CD4-positive, alpha-beta T cell (primary cell): ENCODE measurements around the gene IL4R. TPM values are rescaled to one million over a fixed set of nuclear protein-coding genes. Genes with fewer than 3 reads are reported as not detected.

ENCODE experiments used
- ATAC-seq: fragments of 200-7000 bp; cut with Tn5 transposase; one replicate; pipeline ENCODE4 v1.10.0; 2022; ENCODE audit warnings: mild to moderate bottlenecking; ENCODE audit not compliant: poor library complexity
- CTCF ChIA-PET: fragments of 350-600 bp; sonication (Branson Sonifier 250); formaldehyde crosslinking; loops from one replicate; lab custom pipeline; 2021; ENCODE audit warnings: antibody characterized with exemption, inconsistent platforms; lab: Charles Lee
- POLR2A ChIA-PET: fragments of 350-600 bp; sonication (Branson Sonifier 250); formaldehyde crosslinking; loops from one replicate; lab custom pipeline; 2021; ENCODE audit warnings: antibody characterized with exemption, inconsistent platforms; lab: Charles Lee
- DNase-seq, 14 experiments: peaks; one replicate each; pipeline ENCODE4 v3.0.0-alpha.2; 2013 to 2020; ENCODE audit warnings: mixed read lengths in 2 of 14
- H3K27ac ChIP-seq, 2 donors: one replicate each; pipeline versions ENCODE4 v1.5.1 to v1.7.0; 2013; ENCODE audit warnings: low read length in 2 of 2, low read depth in 1 of 2, mild to moderate bottlenecking in 1 of 2
- H3K27me3 ChIP-seq, 2 experiments: 1 replicate in 1 of 2; 2 replicates in 1 of 2; pipeline versions ENCODE4 v1.6.1 to v1.7.0; 2013; ENCODE audit warnings: low read length in 2 of 2, control low read depth in 1 of 2, mild to moderate bottlenecking in 1 of 2, moderate library complexity in 1 of 2; ENCODE audit not compliant: insufficient read depth in 2 of 2, control insufficient read depth in 1 of 2
- H3K36me3 ChIP-seq: one replicate; pipeline ENCODE4 v1.6.1; 2013; ENCODE audit warnings: low read length, control low read depth; ENCODE audit not compliant: insufficient read depth
- H3K4me1 ChIP-seq: one replicate; pipeline ENCODE4 v1.6.1; 2013; ENCODE audit warnings: low read length, control low read depth; ENCODE audit not compliant: insufficient read depth
- H3K4me3 ChIP-seq: one replicate; pipeline ENCODE4 v1.5.1; 2013; ENCODE audit warnings: mild to moderate bottlenecking, low read length, moderate library complexity
- H3K9me3 ChIP-seq, 2 experiments: 1 replicate in 1 of 2; 2 replicates in 1 of 2; pipeline versions ENCODE4 v1.6.1 to v1.7.0; 2013; ENCODE audit warnings: low read length in 2 of 2, mild to moderate bottlenecking in 2 of 2, control low read depth in 1 of 2, moderate library complexity in 1 of 2; ENCODE audit not compliant: control insufficient read depth in 1 of 2, insufficient read depth in 1 of 2
- H3K27ac Mint-ChIP-seq: one replicate; pipeline ENCODE4 v1.8.0; 2020; ENCODE audit warnings: mixed read lengths
- H3K27me3 Mint-ChIP-seq: one replicate; pipeline ENCODE4 v1.8.0; 2021; ENCODE audit warnings: mixed read lengths
- H3K36me3 Mint-ChIP-seq: one replicate; pipeline ENCODE4 v1.8.0; 2021; ENCODE audit warnings: low read depth, mixed read lengths
- H3K4me1 Mint-ChIP-seq: one replicate; pipeline ENCODE4 v1.8.0; 2021; ENCODE audit warnings: low read depth, mixed read lengths
- H3K4me3 Mint-ChIP-seq: one replicate; pipeline ENCODE4 v1.8.0; 2020; ENCODE audit warnings: mild to moderate bottlenecking, mixed read lengths
- H3K9me3 Mint-ChIP-seq: one replicate; pipeline ENCODE4 v1.8.0; 2020; ENCODE audit warnings: mixed read lengths
- CTCF ChIP-seq: fragments of 200-600 bp; IDR thresholded peaks from one replicate; pipeline ENCODE4 v1.8.0; 2022; ENCODE audit warnings: antibody characterized with exemption, mild to moderate bottlenecking
- intact Hi-C, 2 experiments: fragments of 100-400 bp; cut with DNase I in 1 of 2; cut with micrococcal nuclease in 1 of 2; formaldehyde crosslinking; loops; one replicate each; pipeline versions ENCODE4 v1.15.1 to v1.9.0; 2023 to 2025; cut with DNase I, micrococcal nuclease
- total RNA-seq, 174 experiments: library from RNA in 2 of 174; stranded (reverse) in 2 of 174; gene quantifications; one replicate each; pipeline ENCODE4 v1.2.3 and lab custom pipeline; 2021 to 2026

IL4R gene
- total RNA-seq, 2 experiments from 2014 or later = 145 to 147 TPM

- Histone ChIP-seq H3K36me3 (peaks cover 92% of the 10 kb centered on the region), H3K9me3 (peaks cover 0 to 5% of the 10 kb centered on the region in 2 experiments), H3K27me3 (no peaks in the 10 kb centered on the region), H3K27ac (no peak overlapping the region), H3K4me3 (no peak overlapping the region), H3K4me1 (no peaks in the 10 kb centered on the region)
- H3K27me3 Mint-ChIP-seq = no peaks in the 10 kb centered on the region
- no peak for TF ChIP-seq CTCF
- no peak overlapping the region for H3K4me3 Mint-ChIP-seq
- POLR2A ChIA-PET = interaction anchor here (1.4 to 1.8 kb wide), 2 partner anchors 10 to 177 kb away, joined by 4 to 12 read pairs; no protein-coding TSS in a partner anchor
- no peak for DNase-seq
- H3K9me3 Mint-ChIP-seq = no peaks in the 10 kb centered on the region
- H3K4me1 Mint-ChIP-seq = peaks cover 17% of the 10 kb centered on the region
- ATAC-seq = no peak
- CTCF ChIA-PET = interaction anchor here (1.1 to 2.7 kb wide), 2 partner anchors 87 to 122 kb away, joined by 3 to 12 read pairs; no protein-coding TSS in a partner anchor
- peak overlapping the region; percentile 27 for H3K27ac Mint-ChIP-seq
- intact Hi-C loops = loop anchor here in 1 of 2 experiments (5.0 kb wide), 1 partner anchor 34 kb away; no protein-coding TSS in a partner anchor
- peaks cover 96% of the 10 kb centered on the region for H3K36me3 Mint-ChIP-seq
These were observed 43.0 kb downstream of the IL4R start for GRCh38 chr16:27356794-27357193.

- ChIA-PET POLR2A (no interaction called here), CTCF (no interaction called here)
- H3K36me3 Mint-ChIP-seq = peaks cover 93% of the 10 kb centered on the region
- ATAC-seq = no peak
- H3K9me3 Mint-ChIP-seq = no peaks in the 10 kb centered on the region
- H3K36me3 ChIP-seq = peaks cover 89% of the 10 kb centered on the region
- no peak overlapping the region for H3K4me3 ChIP-seq
- intact Hi-C loops = loop anchor here in 1 of 2 experiments (5.0 kb wide), 1 partner anchor 37 kb away; no protein-coding TSS in a partner anchor
- peaks cover 0 to 5% of the 10 kb centered on the region in 2 experiments for H3K9me3 ChIP-seq
- H3K27me3 ChIP-seq = no peaks in the 10 kb centered on the region
- H3K4me3 Mint-ChIP-seq = no peak overlapping the region
- DNase-seq = no peak
- TF ChIP-seq CTCF = no peak
- peak overlapping the region in 1 of 2 donors; percentile 19 for H3K27ac ChIP-seq
- no peaks in the 10 kb centered on the region for H3K27me3 Mint-ChIP-seq
- H3K4me1 Mint-ChIP-seq = peaks cover 24% of the 10 kb centered on the region
- H3K27ac Mint-ChIP-seq = peak overlapping the region; percentile 62
- H3K4me1 ChIP-seq = peaks cover 5% of the 10 kb centered on the region
These were observed 45.3 kb downstream of the IL4R start for GRCh38 chr16:27359051-27359450.

GRCh38 chr16:27359615-27360014 is 45.8 kb downstream of the IL4R start:
- ChIA-PET POLR2A (no interaction called here), CTCF (no interaction called here)
- intact Hi-C loops = loop anchor here in 1 of 2 experiments (5.0 kb wide), 1 partner anchor 37 kb away; no protein-coding TSS in a partner anchor
- Mint-ChIP-seq H3K27me3 (no peaks in the 10 kb centered on the region), H3K36me3 (peaks cover 93% of the 10 kb centered on the region), H3K4me3 (no peak overlapping the region), H3K9me3 (no peaks in the 10 kb centered on the region), H3K27ac (peak overlapping the region; percentile 62), H3K4me1 (peaks cover 27% of the 10 kb centered on the region)
- no peak overlapping the region for H3K4me3 ChIP-seq
- peaks cover 84% of the 10 kb centered on the region for H3K36me3 ChIP-seq
- H3K27me3 ChIP-seq = no peaks in the 10 kb centered on the region
- H3K27ac ChIP-seq = peak overlapping the region in 1 of 2 donors; percentile 19
- ATAC-seq (no peak), DNase-seq (no peak)
- H3K4me1 ChIP-seq = peaks cover 9% of the 10 kb centered on the region
- peaks cover 0 to 5% of the 10 kb centered on the region in 2 experiments for H3K9me3 ChIP-seq
- no peak for TF ChIP-seq CTCF
